Left ventricle myocardium inferior (tissue), 1 donor: ENCODE results near the gene DLX2. TPM values are rescaled to one million over a fixed set of nuclear protein-coding genes. Genes with fewer than 3 reads are reported as not detected.
"Not testable (repeated sequence)": the region's sequence is repeated elsewhere in the genome, so short reads cannot be mapped to it uniquely, and the experiment has no call there.

Experiments used
- DNase-seq: peaks from one replicate; pipeline ENCODE4 v3.0.0-alpha.2; 2020
- H3K27ac ChIP-seq: fragments of 200-600 bp; replicated peaks from 2 replicates; pipeline ENCODE4 v1.8.0; 2021
- H3K27me3 ChIP-seq: fragments of 200-600 bp; 2 replicates; pipeline ENCODE4 v1.8.0; 2021; ENCODE audit warnings: low read depth
- H3K36me3 ChIP-seq: fragments of 200-600 bp; 2 replicates; pipeline ENCODE4 v1.8.0; 2021
- H3K4me1 ChIP-seq: fragments of 200-600 bp; 2 replicates; pipeline ENCODE4 v1.8.0; 2021
- H3K4me3 ChIP-seq: fragments of 200-600 bp; 2 replicates; pipeline ENCODE4 v1.8.0; 2021; ENCODE audit warnings: mild to moderate bottlenecking, moderate library complexity
- H3K9me3 ChIP-seq: fragments of 200-600 bp; replicated peaks from 2 replicates; pipeline ENCODE4 v1.8.0; 2021
- intact Hi-C: fragments of 100-400 bp; cut with micrococcal nuclease; formaldehyde crosslinking; loops from one replicate; pipeline ENCODE4 v1.11.0; 2022
- total RNA-seq: library from RNA; stranded (reverse); fragmentation: NEBNext Ultra II Directional; extraction: Animal tissue kit (Norgen Biotek cat#: 25700); gene quantifications from one replicate; pipeline ENCODE4 v1.2.1, GENCODE V29; 2021
- TF ChIP-seq, protein P1 (sequence below): fragments of 200-600 bp; IDR thresholded peaks from 2 replicates; pipeline ENCODE4 v1.8.0; 2021; ENCODE audit warnings: antibody characterized with exemption, mild to moderate bottlenecking, borderline replicate concordance
- donor health status: DM: no; HTN: yes; CAD: no; lungs with severe emphysema.

DLX2 gene
- total RNA-seq, 1 donor from 2014 or later, result not detected

DNA sequence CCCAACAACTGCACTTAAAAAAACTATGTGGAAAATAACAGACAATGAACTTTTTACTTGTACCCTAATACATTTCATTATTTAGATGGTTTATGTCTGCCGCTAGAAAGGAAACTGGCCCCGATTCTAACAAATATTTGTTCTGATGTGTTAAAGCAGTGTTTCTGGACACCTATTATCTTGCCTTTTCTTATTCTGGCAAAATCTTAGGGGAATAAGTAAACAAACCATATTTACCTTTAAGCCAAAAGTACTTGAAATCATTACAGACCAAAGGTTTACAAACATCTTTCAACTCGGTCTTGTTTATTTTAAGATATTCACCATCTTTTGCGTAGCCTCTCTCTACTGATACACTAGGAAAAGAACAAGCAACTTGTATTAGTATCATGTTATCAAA is 29.2 kb downstream of the DLX2 start:
- no peaks in the 10 kb centered on the region for H3K9me3 ChIP-seq
- peaks cover 11% of the 10 kb centered on the region for H3K27me3 ChIP-seq
- H3K36me3 ChIP-seq, result no peaks in the 10 kb centered on the region
- intact Hi-C loops, result no loop called here
- no peak for DNase-seq
- H3K4me1 ChIP-seq, result no peaks in the 10 kb centered on the region
- no peak overlapping the region for H3K4me3 ChIP-seq
- TF ChIP-seq, protein P1, sequence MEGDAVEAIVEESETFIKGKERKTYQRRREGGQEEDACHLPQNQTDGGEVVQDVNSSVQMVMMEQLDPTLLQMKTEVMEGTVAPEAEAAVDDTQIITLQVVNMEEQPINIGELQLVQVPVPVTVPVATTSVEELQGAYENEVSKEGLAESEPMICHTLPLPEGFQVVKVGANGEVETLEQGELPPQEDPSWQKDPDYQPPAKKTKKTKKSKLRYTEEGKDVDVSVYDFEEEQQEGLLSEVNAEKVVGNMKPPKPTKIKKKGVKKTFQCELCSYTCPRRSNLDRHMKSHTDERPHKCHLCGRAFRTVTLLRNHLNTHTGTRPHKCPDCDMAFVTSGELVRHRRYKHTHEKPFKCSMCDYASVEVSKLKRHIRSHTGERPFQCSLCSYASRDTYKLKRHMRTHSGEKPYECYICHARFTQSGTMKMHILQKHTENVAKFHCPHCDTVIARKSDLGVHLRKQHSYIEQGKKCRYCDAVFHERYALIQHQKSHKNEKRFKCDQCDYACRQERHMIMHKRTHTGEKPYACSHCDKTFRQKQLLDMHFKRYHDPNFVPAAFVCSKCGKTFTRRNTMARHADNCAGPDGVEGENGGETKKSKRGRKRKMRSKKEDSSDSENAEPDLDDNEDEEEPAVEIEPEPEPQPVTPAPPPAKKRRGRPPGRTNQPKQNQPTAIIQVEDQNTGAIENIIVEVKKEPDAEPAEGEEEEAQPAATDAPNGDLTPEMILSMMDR, result no peak
- H3K27ac ChIP-seq, result no peak overlapping the region

DNA sequence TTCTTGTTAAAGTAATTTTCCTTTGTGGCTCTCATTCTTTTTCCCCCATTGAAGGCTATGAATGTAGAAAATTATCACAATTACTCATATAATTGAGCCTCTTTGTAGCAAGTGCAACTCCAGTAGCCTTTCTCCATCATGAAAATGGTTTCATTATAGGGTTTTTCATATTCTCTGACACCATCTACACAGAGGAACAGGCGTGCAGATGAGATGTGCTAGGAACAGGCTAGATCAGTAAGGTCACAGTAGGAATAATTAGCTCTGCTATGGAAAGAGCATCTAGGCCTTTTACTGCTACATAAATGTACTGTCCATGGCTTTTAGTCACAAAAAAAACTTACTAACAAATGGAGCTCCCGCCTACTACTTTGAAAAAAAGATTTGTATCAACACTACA is 30.0 kb downstream of the DLX2 start:
- no peaks in the 10 kb centered on the region for H3K4me1 ChIP-seq
- intact Hi-C loops, result no loop called here
- TF ChIP-seq, protein P1, result no peak
- no peak overlapping the region for H3K4me3 ChIP-seq
- no peak for DNase-seq
- H3K27me3 ChIP-seq, result peaks cover 5% of the 10 kb centered on the region
- H3K36me3 ChIP-seq, result no peaks in the 10 kb centered on the region
- no peak overlapping the region for H3K27ac ChIP-seq
- no peaks in the 10 kb centered on the region for H3K9me3 ChIP-seq

DNA sequence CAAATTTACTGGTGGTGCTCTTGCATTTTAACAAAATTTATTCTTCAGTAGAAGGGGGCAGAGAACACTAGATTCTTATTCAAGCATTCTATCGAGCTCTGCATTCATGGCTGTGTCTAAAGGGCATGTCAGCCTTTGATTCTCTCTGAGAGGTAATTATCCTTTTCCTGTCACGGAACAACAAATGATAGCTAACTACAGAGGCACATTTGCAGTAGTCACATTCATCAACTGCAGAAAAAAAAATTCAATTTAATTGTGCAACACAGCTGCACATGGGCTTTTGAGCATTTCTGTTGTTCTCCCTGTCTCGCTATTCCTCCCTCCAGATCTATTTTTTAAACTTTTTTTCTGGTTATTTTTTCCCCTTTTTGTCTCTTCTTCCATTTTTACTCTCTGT is 30.4 kb downstream of the DLX2 start:
- no peak overlapping the region for H3K27ac ChIP-seq
- intact Hi-C loops, result no loop called here
- DNase-seq, result no peak
- no peaks in the 10 kb centered on the region for H3K4me1 ChIP-seq
- peaks cover 5% of the 10 kb centered on the region for H3K27me3 ChIP-seq
- no peaks in the 10 kb centered on the region for H3K36me3 ChIP-seq
- H3K9me3 ChIP-seq, result no peaks in the 10 kb centered on the region
- TF ChIP-seq, protein P1, result no peak
- H3K4me3 ChIP-seq, result no peak overlapping the region

DNA sequence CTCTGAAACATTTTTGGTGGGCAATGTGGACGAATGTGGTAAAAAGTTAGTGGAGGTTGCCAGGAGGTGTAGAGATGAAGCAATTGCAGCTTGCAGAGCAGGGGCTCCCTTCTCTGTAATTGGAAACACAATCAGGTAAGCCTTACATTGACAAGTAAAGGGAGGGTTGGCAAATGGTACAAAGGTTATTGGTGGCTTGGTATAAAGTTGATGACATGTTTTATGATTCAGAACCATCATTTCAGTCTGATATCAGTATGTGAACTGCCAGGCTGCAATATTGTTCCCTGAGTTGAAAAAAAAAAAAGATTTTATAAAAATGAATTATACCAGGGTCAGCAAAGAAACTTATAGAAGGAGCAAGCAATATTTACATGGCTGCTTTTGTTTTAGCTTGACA is 31.8 kb downstream of the DLX2 start:
- Histone ChIP-seq H3K4me3 (no peak overlapping the region), H3K36me3 (peaks cover 6% of the 10 kb centered on the region), H3K4me1 (no peaks in the 10 kb centered on the region), H3K27me3 (peaks cover 5% of the 10 kb centered on the region), H3K27ac (no peak overlapping the region), H3K9me3 (no peaks in the 10 kb centered on the region)
- intact Hi-C loops, result no loop called here
- TF ChIP-seq, protein P1, result no peak
- no peak for DNase-seq

DNA sequence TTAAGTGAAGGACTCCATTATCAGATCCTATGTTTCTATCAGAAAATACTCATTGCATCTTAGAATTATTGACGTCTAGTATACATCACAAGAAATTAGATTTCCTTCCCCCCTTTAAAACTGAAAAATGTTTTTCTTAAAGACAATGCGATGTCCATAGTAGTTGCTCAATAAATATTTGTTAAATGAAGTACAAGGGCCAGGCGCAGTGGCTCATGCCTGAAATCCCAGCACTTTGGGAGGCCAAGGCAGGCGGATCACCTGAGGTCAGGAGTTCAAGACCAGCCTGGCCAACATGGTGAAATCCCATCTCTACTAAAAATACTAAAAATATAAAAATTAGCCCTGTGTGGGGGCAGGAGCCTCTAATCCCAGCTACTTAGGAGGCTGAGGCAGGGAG is 34.8 kb downstream of the DLX2 start:
- H3K27ac ChIP-seq, H3K9me3 ChIP-seq, DNase-seq, H3K27me3 ChIP-seq, intact Hi-C loops, H3K4me3 ChIP-seq, H3K4me1 ChIP-seq: not testable (repeated sequence)
- peaks cover 17% of the 10 kb centered on the region for H3K36me3 ChIP-seq

DNA sequence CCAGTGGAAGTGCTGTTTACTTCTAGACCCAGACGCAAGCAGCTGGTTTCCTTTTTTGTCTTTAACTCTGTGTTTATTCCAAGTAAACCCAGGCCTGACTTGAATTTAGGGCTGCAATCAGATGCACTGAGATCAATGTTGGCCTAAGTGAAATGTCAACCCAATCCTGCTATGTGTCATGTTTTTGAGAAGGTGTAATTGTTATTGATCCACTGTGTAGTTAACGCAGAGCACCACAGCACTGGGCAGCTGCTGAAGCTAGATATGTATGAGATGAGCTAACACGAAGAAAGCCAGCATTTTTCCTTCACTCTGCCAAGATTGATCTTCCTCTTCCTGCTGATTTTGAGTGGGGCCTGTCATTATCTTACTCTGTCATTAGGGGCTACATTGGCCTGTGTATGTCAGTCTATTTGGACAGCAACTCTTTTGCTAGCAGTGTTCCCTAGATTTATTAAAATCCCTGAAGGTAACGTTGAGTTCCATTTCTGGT is 36.3 kb downstream of the DLX2 start:
- Histone ChIP-seq H3K36me3 (peaks cover 17% of the 10 kb centered on the region), H3K9me3 (no peaks in the 10 kb centered on the region), H3K27ac (no peak overlapping the region), H3K4me3 (no peak overlapping the region), H3K4me1 (no peaks in the 10 kb centered on the region), H3K27me3 (no peaks in the 10 kb centered on the region)
- TF ChIP-seq, protein P1, result no peak
- intact Hi-C loops, result no loop called here
- no peak for DNase-seq
